GM23338 (cell line): ENCODE measurements around the gene DROSHA. TPM values are rescaled to one million over a fixed set of nuclear protein-coding genes. Genes with fewer than 3 reads are reported as not detected.

Source experiments
- ATAC-seq: fragments of 200-7000 bp; cut with Tn5 transposase; 3 replicates; pipeline ENCODE4 v1.9.1; 2020
- DNase-seq: peaks from one replicate; pipeline ENCODE4 v3.0.0-alpha.2; 2015; ENCODE audit warnings: low spot score
- H2AFZ ChIP-seq: fragments of 200-600 bp; sonication (generic); 2 replicates; pipeline ENCODE4 v1.8.0; 2016; ENCODE audit warnings: antibody characterized with exemption, mild to moderate bottlenecking, moderate library complexity
- H3F3A ChIP-seq: fragments of 200-600 bp; sonication (generic); replicated peaks from 2 replicates; pipeline ENCODE4 v1.8.0; 2017; ENCODE audit warnings: antibody characterized with exemption, mixed run types, low read depth
- H3K27ac ChIP-seq: fragments of 200-600 bp; sonication (generic); 2 replicates; pipeline ENCODE4 v1.6.1; 2016; ENCODE audit warnings: low read depth
- H3K27me3 ChIP-seq: fragments of 200-600 bp; sonication (generic); 2 replicates; pipeline ENCODE4 v1.8.0; 2016; ENCODE audit warnings: mild to moderate bottlenecking, mixed run types, moderate library complexity; ENCODE audit not compliant: insufficient read depth
- H3K36me3 ChIP-seq: fragments of 200-600 bp; sonication (generic); 2 replicates; pipeline ENCODE4 v1.8.0; 2016; ENCODE audit warnings: mild to moderate bottlenecking; ENCODE audit not compliant: insufficient read depth
- H3K4me1 ChIP-seq: fragments of 200-600 bp; sonication (generic); 2 replicates; pipeline ENCODE4 v1.8.0; 2016; ENCODE audit warnings: mild to moderate bottlenecking, moderate library complexity; ENCODE audit not compliant: insufficient read depth
- H3K4me2 ChIP-seq: fragments of 200-600 bp; sonication (generic); 2 replicates; pipeline ENCODE4 v1.7.1; 2017; ENCODE audit warnings: mixed run types
- H3K4me3 ChIP-seq: fragments of 200-600 bp; sonication (generic); 2 replicates; pipeline ENCODE4 v1.6.1; 2016; ENCODE audit warnings: mixed run types
- H3K79me2 ChIP-seq: fragments of 200-600 bp; sonication (generic); replicated peaks from 2 replicates; pipeline ENCODE4 v1.8.0; 2017; ENCODE audit warnings: mild to moderate bottlenecking; ENCODE audit not compliant: insufficient read depth
- H3K9me2 ChIP-seq: fragments of 200-600 bp; sonication (generic); 2 replicates; pipeline ENCODE4 v1.8.0; 2017; ENCODE audit not compliant: insufficient read depth
- H4K20me1 ChIP-seq: fragments of 200-600 bp; sonication (generic); replicated peaks from 2 replicates; pipeline ENCODE4 v1.8.0; 2017; ENCODE audit warnings: mild to moderate bottlenecking; ENCODE audit not compliant: insufficient read depth
- H3K27ac Mint-ChIP-seq: 2 replicates; pipeline ENCODE4 v1.8.0; 2020; ENCODE audit warnings: inconsistent platforms, mild to moderate bottlenecking, moderate library complexity, mixed read lengths
- H3K27me3 Mint-ChIP-seq: 3 replicates; pipeline ENCODE4 v1.8.0; 2022; ENCODE audit warnings: low read depth, mild to moderate bottlenecking, moderate library complexity, mixed read lengths, inconsistent platforms; ENCODE audit not compliant: insufficient read depth, poor library complexity
- H3K36me3 Mint-ChIP-seq: 3 replicates; pipeline ENCODE4 v1.8.0; 2021; ENCODE audit warnings: low read depth, mild to moderate bottlenecking, inconsistent platforms, moderate library complexity, mixed read lengths
- H3K4me1 Mint-ChIP-seq: 3 replicates; pipeline ENCODE4 v1.8.0; 2020; ENCODE audit warnings: mild to moderate bottlenecking, inconsistent platforms, mixed read lengths
- H3K4me3 Mint-ChIP-seq: 3 replicates; pipeline ENCODE4 v1.8.0; 2021; ENCODE audit warnings: moderate library complexity, mild to moderate bottlenecking, inconsistent platforms, mixed read lengths
- H3K9me3 Mint-ChIP-seq: 3 replicates; pipeline ENCODE4 v1.8.0; 2020; ENCODE audit warnings: moderate library complexity, mild to moderate bottlenecking, inconsistent platforms, mixed read lengths
- CREB1 ChIP-seq: fragments of 250-450 bp; sonication (Bioruptor Pico); IDR thresholded peaks from 2 replicates; pipeline ENCODE4 v1.5.0; 2020; ENCODE audit warnings: low read depth, mild to moderate bottlenecking, moderate library complexity
- CTCF ChIP-seq, 2 experiments: fragments of 200-600 bp in 1 of 2; sonication (generic) in 1 of 2; conservative IDR thresholded peaks; 2 replicates each; pipeline versions ENCODE4 v1.5.1 to v1.6.1; 2016 to 2017; ENCODE audit warnings: antibody characterized with exemption in 2 of 2, low read depth in 2 of 2, mild to moderate bottlenecking in 2 of 2, moderate library complexity in 1 of 2
- ETS1 ChIP-seq: IDR thresholded peaks from 2 replicates; pipeline ENCODE4 v1.6.1; 2016; ENCODE audit warnings: antibody characterized with exemption
- EZH2 ChIP-seq: fragments of 200-600 bp; sonication (generic); IDR thresholded peaks from one replicate; pipeline ENCODE4 v1.8.0; 2017; ENCODE audit warnings: antibody characterized with exemption, mild to moderate bottlenecking, low read depth; ENCODE audit not compliant: unreplicated experiment
- EZH2phosphoT487 ChIP-seq: fragments of 200-600 bp; sonication (generic); IDR thresholded peaks from one replicate; pipeline ENCODE4 v1.8.1; 2018; ENCODE audit warnings: antibody characterized with exemption; ENCODE audit not compliant: unreplicated experiment
- JUNB ChIP-seq: IDR thresholded peaks from one replicate; pipeline ENCODE4 v1.6.1; 2016; ENCODE audit warnings: antibody characterized with exemption; ENCODE audit not compliant: unreplicated experiment
- NANOG ChIP-seq: IDR thresholded peaks from 2 replicates; pipeline ENCODE4 v1.6.1; 2016; ENCODE audit warnings: antibody characterized with exemption, borderline replicate concordance
- POLR2AphosphoS5 ChIP-seq: IDR thresholded peaks from 2 replicates; pipeline ENCODE4 v1.6.1; 2016; ENCODE audit warnings: antibody characterized with exemption, low read depth
- REST ChIP-seq: IDR thresholded peaks from one replicate; pipeline ENCODE4 v1.6.1; 2018; ENCODE audit warnings: antibody characterized with exemption; ENCODE audit not compliant: unreplicated experiment
- STAT1 ChIP-seq: IDR thresholded peaks from one replicate; pipeline ENCODE4 v1.6.1; 2016; ENCODE audit warnings: antibody characterized with exemption; ENCODE audit not compliant: unreplicated experiment
- ZNF114 ChIP-seq: fragments of 250-450 bp; sonication (Bioruptor Pico); IDR thresholded peaks from 2 replicates; pipeline ENCODE4 v1.5.0; 2020; ENCODE audit warnings: mild to moderate bottlenecking, moderate library complexity
- ZNF331 ChIP-seq: fragments of 250-450 bp; sonication (Bioruptor Pico); IDR thresholded peaks from 2 replicates; pipeline ENCODE4 v1.5.0; 2020; ENCODE audit warnings: low read depth, mild to moderate bottlenecking, moderate library complexity
- ZNF462 ChIP-seq: fragments of 250-450 bp; sonication (Bioruptor Pico); IDR thresholded peaks from 2 replicates; pipeline ENCODE4 v1.5.0; 2020; ENCODE audit warnings: mild to moderate bottlenecking, moderate library complexity
- polyA plus RNA-seq: library from polyadenylated mRNA; unstranded; fragments of >200 nt; fragmentation: Nextera tagmentation; extraction: Ambion mirVana; gene quantifications from 2 replicates; pipeline ENCODE4 v1.2.1, GENCODE V29; 2016
- total RNA-seq: library from RNA; depleted of rRNA; stranded (reverse); fragments of >200 nt; shearing (Covaris generic); gene quantifications from 2 replicates; pipeline ENCODE4 v1.2.3, GENCODE V29; 2014

Gene DROSHA
- total and polyA plus RNA-seq, 2 experiments from 2014 or later: 70.6 to 87.8 TPM

GRCh38 chr5:31485376-31486207, 46.3 kb downstream of the DROSHA start:
- no peak for ATAC-seq
- Histone ChIP-seq H2AFZ (no peak overlapping the region), H3K27me3 (no peaks in the 10 kb centered on the region), H3K79me2 (no peaks in the 10 kb centered on the region), H4K20me1 (no peaks in the 10 kb centered on the region), H3K4me3 (no peak overlapping the region), H3K36me3 (no peaks in the 10 kb centered on the region), H3F3A (no peaks in the 10 kb centered on the region), H3K27ac (no peak overlapping the region), H3K9me2 (no peaks in the 10 kb centered on the region), H3K4me2 (no peak overlapping the region), H3K4me1 (0 out of 2 replicates have a peak, but pooled peaks cover under 1% of the 10 kb centered on the region)
- H3K27ac Mint-ChIP-seq: no peak overlapping the region; the same call in 1 of the 2 replicates
- peaks cover 4% of the 10 kb centered on the region; the same call in 1 of the 3 replicates for H3K4me1 Mint-ChIP-seq
- no peak for DNase-seq
- no peak for TF ChIP-seq JUNB
- TF ChIP-seq POLR2AphosphoS5: no peak
- TF ChIP-seq NANOG: no peak
- TF ChIP-seq ZNF331 (CRISPR knock-in tag): no peak
- no peak for TF ChIP-seq STAT1
- no peak for TF ChIP-seq EZH2
- no peak for TF ChIP-seq EZH2phosphoT487
- no peak for TF ChIP-seq ZNF462 (CRISPR knock-in tag)
- no peak for TF ChIP-seq ZNF114
- TF ChIP-seq CTCF (conservative IDR thresholded peaks at IDR 0.05; ENCODE audit: low read depth in 2 of 2): no peak
- TF ChIP-seq CREB1 (CRISPR knock-in tag): no peak
- TF ChIP-seq REST: no peak
- no peak for TF ChIP-seq ETS1
- H3K27me3 Mint-ChIP-seq: no peaks in the 10 kb centered on the region
- no peak overlapping the region for H3K4me3 Mint-ChIP-seq
- no peaks in the 10 kb centered on the region for H3K9me3 Mint-ChIP-seq
- H3K36me3 Mint-ChIP-seq: peaks cover 47% of the 10 kb centered on the region
